Endothelial cell of umbilical vein (primary cell): ENCODE data around the gene RHBDD3.

Experiments
- GATA2 ChIP-seq: IDR thresholded peaks from 2 replicates; pipeline ENCODE4 v1.7.0; 2011; ENCODE audit warnings: low read depth, mild to moderate bottlenecking, moderate library complexity, mixed read lengths, low read length; ENCODE audit not compliant: insufficient read length, insufficient read depth
- POLR2A ChIP-seq: IDR thresholded peaks from 2 replicates; pipeline ENCODE4 v1.6.1; 2012; ENCODE audit warnings: low read depth, mild to moderate bottlenecking, control low read depth, low read length
- TF ChIP-seq, protein P1 (sequence below), 2 donors: IDR thresholded peaks; 1 replicate in 1 of 2; 2 replicates in 1 of 2; pipeline ENCODE4 v1.5.1; 2011; ENCODE audit warnings: low read length in 2 of 2, mild to moderate bottlenecking in 2 of 2, moderate library complexity in 2 of 2, control low read depth in 1 of 2, inconsistent platforms in 1 of 2, low read depth in 1 of 2; ENCODE audit not compliant: insufficient read depth in 1 of 2; ENCODE audit errors: extremely low read depth in 1 of 2

DNA sequence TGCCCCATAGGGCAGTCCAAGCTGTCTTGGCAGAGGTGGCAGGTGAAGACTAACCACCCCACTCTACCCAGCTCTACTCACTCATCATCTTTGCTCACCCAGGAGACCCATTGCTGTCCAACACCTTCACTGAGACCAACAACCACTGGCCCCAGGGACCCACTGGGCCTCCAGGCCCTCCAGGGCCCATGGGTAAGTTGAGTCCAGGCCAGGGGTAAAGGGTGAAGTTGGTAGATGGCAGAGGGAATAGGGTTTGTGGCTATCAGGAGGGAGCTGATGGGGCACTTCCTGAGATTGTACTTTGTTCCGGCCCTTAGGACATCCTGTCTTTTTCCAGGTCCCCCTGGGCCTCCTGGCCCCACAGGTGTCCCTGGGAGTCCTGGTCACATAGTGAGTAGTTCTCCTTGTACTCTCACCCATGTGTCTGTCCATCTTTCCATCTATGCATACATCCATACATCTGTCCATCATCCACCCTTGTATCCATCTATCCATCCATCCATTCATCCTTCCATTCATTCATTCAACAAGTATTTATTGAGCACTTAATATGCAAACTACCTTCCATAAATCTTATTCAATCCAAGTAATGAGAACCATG is 34.4 kb downstream of the RHBDD3 start:
- TF ChIP-seq, protein P1, sequence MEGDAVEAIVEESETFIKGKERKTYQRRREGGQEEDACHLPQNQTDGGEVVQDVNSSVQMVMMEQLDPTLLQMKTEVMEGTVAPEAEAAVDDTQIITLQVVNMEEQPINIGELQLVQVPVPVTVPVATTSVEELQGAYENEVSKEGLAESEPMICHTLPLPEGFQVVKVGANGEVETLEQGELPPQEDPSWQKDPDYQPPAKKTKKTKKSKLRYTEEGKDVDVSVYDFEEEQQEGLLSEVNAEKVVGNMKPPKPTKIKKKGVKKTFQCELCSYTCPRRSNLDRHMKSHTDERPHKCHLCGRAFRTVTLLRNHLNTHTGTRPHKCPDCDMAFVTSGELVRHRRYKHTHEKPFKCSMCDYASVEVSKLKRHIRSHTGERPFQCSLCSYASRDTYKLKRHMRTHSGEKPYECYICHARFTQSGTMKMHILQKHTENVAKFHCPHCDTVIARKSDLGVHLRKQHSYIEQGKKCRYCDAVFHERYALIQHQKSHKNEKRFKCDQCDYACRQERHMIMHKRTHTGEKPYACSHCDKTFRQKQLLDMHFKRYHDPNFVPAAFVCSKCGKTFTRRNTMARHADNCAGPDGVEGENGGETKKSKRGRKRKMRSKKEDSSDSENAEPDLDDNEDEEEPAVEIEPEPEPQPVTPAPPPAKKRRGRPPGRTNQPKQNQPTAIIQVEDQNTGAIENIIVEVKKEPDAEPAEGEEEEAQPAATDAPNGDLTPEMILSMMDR (IDR thresholded peaks at IDR 0.05; ENCODE audit: extremely low read depth in 1 of 2, insufficient read depth in 1 of 2, low read depth in 1 of 2, low read length in 2 of 2): no peak
- no peak for TF ChIP-seq POLR2A
- no peak for TF ChIP-seq GATA2
